Liver (tissue), 3 donors: ENCODE data around the gene PRG2.
A peak's percentile ranks its signal among the peaks of the same experiment; 100 is the strongest.

Experiments used
- ATF3 ChIP-seq: IDR thresholded peaks from 2 replicates; pipeline ENCODE4 v1.6.1; 2016; ENCODE audit warnings: antibody characterized with exemption
- CTCF ChIP-seq: fragments of 150-350 bp; IDR thresholded peaks from 2 replicates; pipeline ENCODE4 v1.5.1; 2017; ENCODE audit warnings: improper control_type of control experiment, low read depth, low read length; ENCODE audit not compliant: missing input control
- EGR1 ChIP-seq, 2 donors: IDR thresholded peaks; 2 replicates each; pipeline ENCODE4 v1.6.1; 2016 to 2018; ENCODE audit warnings: antibody characterized with exemption in 2 of 2, low read depth in 2 of 2
- FOXA1 ChIP-seq: IDR thresholded peaks from 2 replicates; pipeline ENCODE4 v1.6.1; 2016; ENCODE audit warnings: antibody characterized with exemption
- FOXA2 ChIP-seq: IDR thresholded peaks from 2 replicates; pipeline ENCODE4 v1.6.1; 2016; ENCODE audit warnings: antibody characterized with exemption
- GABPA ChIP-seq, 2 donors: IDR thresholded peaks in 1 of 2; conservative IDR thresholded peaks in 1 of 2; 2 replicates each; pipeline ENCODE4 v1.6.1; 2016; ENCODE audit warnings: antibody characterized with exemption in 2 of 2, mild to moderate bottlenecking in 1 of 2, moderate library complexity in 1 of 2
- JUND ChIP-seq, 2 donors: IDR thresholded peaks; 2 replicates each; pipeline ENCODE4 v1.6.1; 2016; ENCODE audit warnings: antibody characterized with exemption in 2 of 2
- MAX ChIP-seq: IDR thresholded peaks from 2 replicates; pipeline ENCODE4 v1.6.1; 2016; ENCODE audit warnings: antibody characterized with exemption
- RAD21 ChIP-seq, 2 donors: IDR thresholded peaks; 2 replicates each; pipeline ENCODE4 v1.6.1; 2016; ENCODE audit warnings: antibody characterized with exemption in 2 of 2, mild to moderate bottlenecking in 2 of 2
- REST ChIP-seq: IDR thresholded peaks from 2 replicates; pipeline ENCODE4 v1.6.1; 2016; ENCODE audit warnings: antibody characterized with exemption, mild to moderate bottlenecking
- SP1 ChIP-seq: IDR thresholded peaks from 2 replicates; pipeline ENCODE4 v1.6.1; 2018; ENCODE audit warnings: antibody characterized with exemption, mild to moderate bottlenecking
- TAF1 ChIP-seq: conservative IDR thresholded peaks from 2 replicates; pipeline ENCODE4 v1.6.1; 2016; ENCODE audit warnings: antibody characterized with exemption, mild to moderate bottlenecking
- YY1 ChIP-seq: IDR thresholded peaks from 2 replicates; pipeline ENCODE4 v1.6.1; 2016; ENCODE audit warnings: antibody characterized with exemption, mild to moderate bottlenecking
- ZBTB33 ChIP-seq: IDR thresholded peaks from 2 replicates; pipeline ENCODE4 v1.6.1; 2016; ENCODE audit warnings: antibody characterized with exemption
- donor health status: healthy.
- donor health status: healthy.

GRCh38 chr11:57340039-57340615, 50.3 kb downstream of the PRG2 start:
- no peak for TF ChIP-seq CTCF
- TF ChIP-seq ATF3 = no peak
- TF ChIP-seq FOXA1 = no peak
- no peak for TF ChIP-seq SP1
- TF ChIP-seq GABPA (IDR thresholded peaks at IDR 0.05 in 1 of 2, conservative IDR thresholded peaks at IDR 0.05 in 1 of 2) = no peak
- TF ChIP-seq RAD21 (IDR thresholded peaks at IDR 0.05) = peak in 1 of 2 donors; percentile 52
- no peak for TF ChIP-seq REST
- no peak for TF ChIP-seq MAX
- TF ChIP-seq ZBTB33 = no peak
- no peak for TF ChIP-seq TAF1
- TF ChIP-seq FOXA2 = no peak
- TF ChIP-seq JUND (IDR thresholded peaks at IDR 0.05) = no peak
- TF ChIP-seq YY1 = no peak
- no peak for TF ChIP-seq EGR1 (IDR thresholded peaks at IDR 0.05; ENCODE audit: low read depth in 2 of 2)
